ENCODE measurements around the gene NACC1.
"Not testable (repeated sequence)": the region's sequence is repeated elsewhere in the genome, so short reads cannot be mapped to it uniquely, and the experiment has no call there.

NACC1 gene

DNA sequence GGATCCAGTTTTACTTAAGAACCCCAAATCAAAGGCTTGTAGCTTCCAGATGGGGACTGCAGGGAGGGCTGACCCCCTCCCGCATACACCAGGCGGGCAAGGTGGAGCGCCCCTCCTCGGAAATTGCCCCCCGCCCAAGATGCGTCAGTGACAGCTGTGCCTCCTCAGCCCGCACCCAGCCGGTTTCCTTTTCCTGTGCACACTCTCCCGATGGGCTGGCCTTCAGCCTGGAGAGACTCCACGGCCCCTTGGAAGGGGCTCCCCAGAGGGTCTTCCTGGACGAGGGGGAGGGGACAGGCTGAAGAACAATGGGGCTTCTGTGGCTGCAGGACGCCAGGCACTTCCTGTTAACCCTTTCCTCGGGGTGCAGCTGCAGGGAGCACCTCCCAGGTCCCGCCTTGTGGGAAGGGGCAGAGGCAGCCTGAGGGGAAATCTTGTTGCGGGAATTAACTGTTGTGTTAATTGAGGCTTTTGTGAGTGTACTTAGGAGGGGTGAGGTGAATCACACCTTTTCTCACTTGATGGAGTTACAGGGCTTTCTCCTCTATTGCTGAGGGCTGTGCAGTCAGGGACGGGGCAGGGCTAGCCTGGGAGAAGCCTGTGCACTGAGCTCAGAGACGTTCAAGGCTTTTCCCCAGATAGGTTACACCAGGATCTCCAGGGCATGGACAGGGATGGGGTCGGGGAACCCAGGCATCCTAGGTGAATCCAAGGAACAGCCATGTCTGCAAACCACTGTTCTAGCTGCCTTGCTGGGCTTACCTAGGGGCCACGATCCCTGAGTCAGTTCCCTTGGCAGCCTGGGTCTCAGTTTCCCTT, 46.5 kb downstream of the NACC1 start:
- H3K36me3 ChIP-seq (ENCODE audit: insufficient read depth, insufficient read length, low read length), result no peaks in the 10 kb centered on the region
- H3K9ac ChIP-seq (ENCODE audit: insufficient read length, low read depth), result peak overlapping the region; percentile 97
- peak overlapping the region; percentile 57 for H3K4me3 ChIP-seq (ENCODE audit: insufficient read length, low read depth)
- peaks cover 17% of the 10 kb centered on the region for H3K4me1 ChIP-seq (ENCODE audit: insufficient read depth, insufficient read length)
- H3K27me3 ChIP-seq (ENCODE audit: insufficient read depth, insufficient read length), result no peaks in the 10 kb centered on the region
- TF ChIP-seq YY1 (IDR thresholded peaks at IDR 0.05; ENCODE audit: insufficient read depth, insufficient read length), result no peak
- no peak for TF ChIP-seq SUZ12 (IDR thresholded peaks at IDR 0.05; ENCODE audit: extremely low read depth, insufficient read depth, insufficient read length)
- TF ChIP-seq ZNF274 (IDR thresholded peaks at IDR 0.05; ENCODE audit: low read depth, low read length), result no peak
- peak; percentile 98 for DNase-seq (ENCODE audit: low read depth, low spot score)
- no peaks in the 10 kb centered on the region for H3K9me3 ChIP-seq (ENCODE audit: insufficient read depth, low read length)

DNA sequence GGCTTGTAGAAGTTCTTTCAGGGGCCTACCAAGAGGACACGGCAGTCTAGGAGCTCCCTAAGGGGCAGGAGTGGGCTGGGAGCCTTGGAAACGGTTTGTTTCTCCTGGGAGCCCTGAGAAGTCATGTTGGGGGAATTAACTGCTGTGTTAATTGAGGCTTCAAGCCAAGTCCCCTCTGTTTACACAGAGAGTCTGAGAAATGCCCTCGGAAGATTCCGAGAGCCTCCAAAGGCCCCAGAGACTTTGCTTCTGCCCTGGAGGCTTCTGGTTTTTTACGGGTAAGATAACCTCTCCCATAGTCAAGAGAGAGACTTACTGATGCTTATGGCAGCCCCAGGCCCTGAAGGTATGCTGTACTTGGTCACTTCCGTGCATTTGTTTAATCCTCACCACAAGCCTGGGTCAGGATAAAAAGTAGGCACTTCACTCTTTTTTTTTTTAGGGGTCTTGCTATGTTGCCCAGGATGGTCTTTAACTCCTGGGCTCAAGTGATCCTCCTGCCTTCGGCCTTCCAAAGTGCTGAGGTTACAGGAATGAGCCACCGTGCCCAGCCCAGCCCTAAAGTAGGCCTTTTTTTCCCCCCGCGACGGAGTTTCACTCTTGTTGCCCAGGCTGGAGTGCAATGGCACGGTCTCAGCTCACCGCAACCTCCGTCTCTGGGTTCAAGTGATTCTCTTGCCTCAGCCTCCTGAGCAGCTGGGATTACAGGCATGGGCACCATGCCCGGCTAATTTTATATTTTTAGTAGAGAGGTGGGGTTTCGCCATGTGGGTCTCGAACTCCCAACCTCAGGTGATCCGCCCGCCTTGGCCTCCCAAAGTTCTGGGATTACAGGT, 47.3 kb downstream of the NACC1 start:
- peak; percentile 51 for DNase-seq (ENCODE audit: low read depth, low spot score)
- H3K9me3 ChIP-seq (ENCODE audit: insufficient read depth, low read length), result no peaks in the 10 kb centered on the region
- no peaks in the 10 kb centered on the region for H3K36me3 ChIP-seq (ENCODE audit: insufficient read depth, insufficient read length, low read length)
- H3K9ac ChIP-seq (ENCODE audit: insufficient read length, low read depth), result peak overlapping the region; percentile 79
- H3K27me3 ChIP-seq (ENCODE audit: insufficient read depth, insufficient read length), result no peaks in the 10 kb centered on the region
- H3K4me3 ChIP-seq (ENCODE audit: insufficient read length, low read depth), result no peak overlapping the region
- H3K4me1 ChIP-seq (ENCODE audit: insufficient read depth, insufficient read length), result peaks cover 19% of the 10 kb centered on the region
- TF ChIP-seq SUZ12 (IDR thresholded peaks at IDR 0.05; ENCODE audit: extremely low read depth, insufficient read depth, insufficient read length), result no peak
- no peak for TF ChIP-seq YY1 (IDR thresholded peaks at IDR 0.05; ENCODE audit: insufficient read depth, insufficient read length)
- no peak for TF ChIP-seq ZNF274 (IDR thresholded peaks at IDR 0.05; ENCODE audit: low read depth, low read length)

DNA sequence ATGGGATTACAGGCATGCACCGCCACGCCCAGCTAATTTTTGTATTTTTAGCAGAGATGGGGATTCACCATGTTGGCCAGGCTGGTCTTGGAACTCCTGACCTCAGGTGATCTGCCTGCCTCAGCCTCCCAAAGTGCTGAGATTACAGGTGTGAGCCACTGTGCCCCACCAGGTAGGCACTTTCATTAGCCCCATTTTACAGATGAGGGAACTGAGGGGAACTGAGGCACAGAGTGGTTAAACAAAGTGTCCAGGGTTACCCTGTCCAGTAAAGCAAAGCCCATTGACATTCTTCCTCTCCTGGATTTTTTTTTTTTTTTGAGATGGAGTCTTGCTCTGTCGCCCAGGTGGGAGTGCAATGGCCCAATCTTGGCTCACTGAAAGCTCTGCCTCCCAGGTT, 48.1 kb downstream of the NACC1 start:
- not testable (repeated sequence) for H3K4me3 ChIP-seq (ENCODE audit: insufficient read length, low read depth); DNase-seq (ENCODE audit: low read depth, low spot score); H3K9me3 ChIP-seq (ENCODE audit: insufficient read depth, low read length); H3K27me3 ChIP-seq (ENCODE audit: insufficient read depth, insufficient read length); H3K9ac ChIP-seq (ENCODE audit: insufficient read length, low read depth); H3K36me3 ChIP-seq (ENCODE audit: insufficient read depth, insufficient read length, low read length)
- H3K4me1 ChIP-seq (ENCODE audit: insufficient read depth, insufficient read length), result peaks cover 18% of the 10 kb centered on the region

DNA sequence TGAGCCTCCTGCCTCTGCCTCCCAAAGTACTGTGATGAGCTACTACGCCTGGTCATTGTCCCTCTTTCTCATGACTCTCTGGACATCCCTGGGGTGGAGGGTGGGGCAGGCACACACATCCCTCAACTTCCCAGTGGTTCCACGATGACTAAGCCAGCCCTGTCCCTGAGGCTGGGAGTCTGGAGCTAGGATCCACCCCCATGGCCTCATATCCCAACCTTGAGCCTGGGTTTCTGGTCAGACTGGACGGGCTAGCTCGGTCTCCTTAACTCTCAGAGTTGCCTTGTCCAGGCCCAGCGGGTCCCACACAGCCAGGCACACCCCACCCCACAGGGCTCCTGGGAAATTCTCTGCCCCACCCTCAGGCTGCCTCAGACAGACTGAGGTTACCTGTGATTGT, 51.7 kb downstream of the NACC1 start:
- Histone ChIP-seq H3K9ac (ENCODE audit: insufficient read length, low read depth) (no peak overlapping the region), H3K4me3 (ENCODE audit: insufficient read length, low read depth) (no peak overlapping the region), H3K4me1 (ENCODE audit: insufficient read depth, insufficient read length) (peaks cover 22% of the 10 kb centered on the region), H3K9me3 (ENCODE audit: insufficient read depth, low read length) (no peaks in the 10 kb centered on the region), H3K27me3 (ENCODE audit: insufficient read depth, insufficient read length) (no peaks in the 10 kb centered on the region), H3K36me3 (ENCODE audit: insufficient read depth, insufficient read length, low read length) (no peaks in the 10 kb centered on the region)
- no peak for TF ChIP-seq SUZ12 (IDR thresholded peaks at IDR 0.05; ENCODE audit: extremely low read depth, insufficient read depth, insufficient read length)
- TF ChIP-seq YY1 (IDR thresholded peaks at IDR 0.05; ENCODE audit: insufficient read depth, insufficient read length), result no peak
- TF ChIP-seq ZNF274 (IDR thresholded peaks at IDR 0.05; ENCODE audit: low read depth, low read length), result no peak
- DNase-seq (ENCODE audit: low read depth, low spot score), result no peak

DNA sequence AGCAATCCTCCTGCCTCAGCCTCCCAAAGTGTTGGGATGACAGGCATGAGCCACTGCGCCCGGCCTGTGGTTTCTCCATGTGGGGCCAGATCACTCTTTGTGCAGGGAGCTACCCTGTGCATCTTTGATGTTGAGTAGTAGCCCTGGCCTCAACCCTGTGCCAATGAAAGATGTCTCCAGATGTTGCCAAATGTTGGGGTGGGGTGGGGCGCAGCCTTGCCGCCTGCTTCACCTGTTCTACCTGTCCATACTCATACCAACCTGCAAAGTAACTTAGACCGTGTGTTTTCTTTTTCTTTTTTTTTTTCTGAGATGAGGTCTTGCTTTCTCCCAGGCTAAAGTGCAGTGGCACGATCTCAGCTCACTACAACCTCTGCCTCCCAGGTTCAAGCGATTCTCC, 53.1 kb downstream of the NACC1 start:
- no peaks in the 10 kb centered on the region for H3K9me3 ChIP-seq (ENCODE audit: insufficient read depth, low read length)
- no peaks in the 10 kb centered on the region for H3K27me3 ChIP-seq (ENCODE audit: insufficient read depth, insufficient read length)
- peaks cover 17% of the 10 kb centered on the region for H3K4me1 ChIP-seq (ENCODE audit: insufficient read depth, insufficient read length)
- TF ChIP-seq ZNF274 (IDR thresholded peaks at IDR 0.05; ENCODE audit: low read depth, low read length), result no peak
- no peak for TF ChIP-seq YY1 (IDR thresholded peaks at IDR 0.05; ENCODE audit: insufficient read depth, insufficient read length)
- no peak for TF ChIP-seq SUZ12 (IDR thresholded peaks at IDR 0.05; ENCODE audit: extremely low read depth, insufficient read depth, insufficient read length)
- H3K36me3 ChIP-seq (ENCODE audit: insufficient read depth, insufficient read length, low read length), result no peaks in the 10 kb centered on the region
- DNase-seq (ENCODE audit: low read depth, low spot score), result no peak
- no peak overlapping the region for H3K4me3 ChIP-seq (ENCODE audit: insufficient read length, low read depth)
- H3K9ac ChIP-seq (ENCODE audit: insufficient read length, low read depth), result no peak overlapping the region

DNA sequence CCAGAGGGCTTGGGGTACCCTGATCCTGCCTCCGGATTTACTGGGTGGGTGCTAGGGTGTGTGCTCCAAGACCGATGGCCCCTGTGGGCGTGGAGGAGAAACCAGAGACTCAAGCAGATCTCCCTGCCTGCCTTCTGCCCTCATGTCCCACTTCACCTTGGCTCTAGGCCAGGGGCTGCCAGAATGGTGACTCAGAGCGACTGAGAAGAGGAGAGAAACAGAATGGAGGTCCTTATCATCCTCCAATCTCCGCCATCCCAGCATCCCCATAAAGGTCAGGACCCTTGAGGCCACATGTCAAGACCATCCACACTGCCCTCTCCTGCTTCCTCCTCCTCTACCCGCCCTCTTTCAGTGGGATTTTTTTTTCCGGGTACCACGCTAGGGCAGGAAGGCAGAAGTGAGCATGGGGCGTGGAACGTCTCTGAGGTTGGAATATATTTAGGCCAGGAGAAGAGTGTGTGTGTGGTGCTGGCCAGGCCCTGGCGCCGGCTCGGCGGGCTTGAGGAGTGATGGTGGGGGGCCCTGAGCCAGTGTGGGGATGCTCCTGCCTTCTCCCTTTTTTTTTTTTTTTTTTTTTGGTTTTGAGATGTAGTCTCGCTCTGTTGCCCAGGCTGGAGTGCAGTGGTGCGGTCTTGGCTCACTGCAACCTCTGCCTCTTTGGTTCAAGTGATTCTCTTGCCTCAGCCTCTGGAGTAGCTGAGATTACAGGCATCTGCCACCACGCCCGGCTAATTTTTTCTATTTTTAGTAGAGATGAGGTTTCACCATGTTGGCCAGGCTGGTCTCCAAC, 54.5 kb downstream of the NACC1 start:
- no peaks in the 10 kb centered on the region for H3K9me3 ChIP-seq (ENCODE audit: insufficient read depth, low read length)
- no peak for DNase-seq (ENCODE audit: low read depth, low spot score)
- H3K9ac ChIP-seq (ENCODE audit: insufficient read length, low read depth), result peak overlapping the region; percentile 25
- peaks cover 11% of the 10 kb centered on the region for H3K4me1 ChIP-seq (ENCODE audit: insufficient read depth, insufficient read length)
- no peak for TF ChIP-seq YY1 (IDR thresholded peaks at IDR 0.05; ENCODE audit: insufficient read depth, insufficient read length)
- no peak for TF ChIP-seq SUZ12 (IDR thresholded peaks at IDR 0.05; ENCODE audit: extremely low read depth, insufficient read depth, insufficient read length)
- TF ChIP-seq ZNF274 (IDR thresholded peaks at IDR 0.05; ENCODE audit: low read depth, low read length), result no peak
- H3K36me3 ChIP-seq (ENCODE audit: insufficient read depth, insufficient read length, low read length), result no peaks in the 10 kb centered on the region
- no peaks in the 10 kb centered on the region for H3K27me3 ChIP-seq (ENCODE audit: insufficient read depth, insufficient read length)
- H3K4me3 ChIP-seq (ENCODE audit: insufficient read length, low read depth), result no peak overlapping the region
